ENCODE data around the gene MAN2B1.

Gene MAN2B1

GRCh38 chr19:12695096-12695495 lies 28.6 kb upstream of the MAN2B1 start:
- POLR2A ChIA-PET, result interaction anchor here (1.6 kb wide), 1 partner anchor 27 kb away, joined by 3 read pairs; no protein-coding TSS in a partner anchor
- CTCF ChIA-PET, result no interaction called here
- no peak for DNase-seq (ENCODE audit: extremely low spot score)
- no peak for TF ChIP-seq ELF4 (IDR thresholded peaks at IDR 0.05)
- no peak for TF ChIP-seq SUZ12 (IDR thresholded peaks at IDR 0.05)
- no peak for TF ChIP-seq NFRKB (IDR thresholded peaks at IDR 0.05)
- TF ChIP-seq ZNF384 (IDR thresholded peaks at IDR 0.05), result no peak
- no peak for TF ChIP-seq ARNT (IDR thresholded peaks at IDR 0.05)
- TF ChIP-seq FOXM1 (IDR thresholded peaks at IDR 0.05; ENCODE audit: borderline replicate concordance), result no peak
- no peak for TF ChIP-seq L3MBTL2 (conservative IDR thresholded peaks at IDR 0.05)
- no peak for TF ChIP-seq FOXA1 (IDR thresholded peaks at IDR 0.05)
- no peak for TF ChIP-seq PKNOX1 (IDR thresholded peaks at IDR 0.05)
- TF ChIP-seq CTBP1 (IDR thresholded peaks at IDR 0.05; ENCODE audit: borderline replicate concordance), result no peak
- no peak for TF ChIP-seq HDGF (IDR thresholded peaks at IDR 0.05; ENCODE audit: borderline replicate concordance)

- ChIA-PET POLR2A (no interaction called here), CTCF (no interaction called here)
- no peak for DNase-seq (ENCODE audit: extremely low spot score)
Measured at GRCh38 chr19:12694641-12695040, 28.1 kb upstream of the MAN2B1 start.

GRCh38 chr19:12692960-12693359 lies 26.4 kb upstream of the MAN2B1 start:
- POLR2A ChIA-PET, result interaction anchor here (1.3 kb wide), 1 partner anchor 12 kb away, joined by 3 read pairs; no protein-coding TSS in a partner anchor
- DNase-seq (ENCODE audit: extremely low spot score), result no peak
- CTCF ChIA-PET, result no interaction called here
- TF ChIP-seq SP1 (IDR thresholded peaks at IDR 0.05) (no peak), L3MBTL2 (conservative IDR thresholded peaks at IDR 0.05) (no peak), ARNT (IDR thresholded peaks at IDR 0.05) (no peak), LEF1 (IDR thresholded peaks at IDR 0.05; ENCODE audit: borderline replicate concordance) (no peak), FOXM1 (IDR thresholded peaks at IDR 0.05; ENCODE audit: borderline replicate concordance) (no peak), TARDBP (IDR thresholded peaks at IDR 0.05) (no peak), FOXK2 (IDR thresholded peaks at IDR 0.05) (no peak), ZNF384 (IDR thresholded peaks at IDR 0.05) (no peak), CTBP1 (IDR thresholded peaks at IDR 0.05; ENCODE audit: borderline replicate concordance) (no peak), FOXA1 (IDR thresholded peaks at IDR 0.05) (no peak), PKNOX1 (IDR thresholded peaks at IDR 0.05) (no peak), ELF4 (IDR thresholded peaks at IDR 0.05) (no peak), NFRKB (IDR thresholded peaks at IDR 0.05) (no peak), SUZ12 (IDR thresholded peaks at IDR 0.05) (no peak), BHLHE40 (IDR thresholded peaks at IDR 0.05; ENCODE audit: borderline replicate concordance) (no peak), HDGF (IDR thresholded peaks at IDR 0.05; ENCODE audit: borderline replicate concordance) (no peak)

More at GRCh38 chr19:12694641-12695040, 28.1 kb upstream of the MAN2B1 start:
- TF ChIP-seq LEF1 (IDR thresholded peaks at IDR 0.05; ENCODE audit: borderline replicate concordance) (no peak), NFRKB (IDR thresholded peaks at IDR 0.05) (no peak), CTBP1 (IDR thresholded peaks at IDR 0.05; ENCODE audit: borderline replicate concordance) (no peak), HDGF (IDR thresholded peaks at IDR 0.05; ENCODE audit: borderline replicate concordance) (no peak), FOXA1 (IDR thresholded peaks at IDR 0.05) (no peak), FOXK2 (IDR thresholded peaks at IDR 0.05) (no peak), ELF4 (IDR thresholded peaks at IDR 0.05) (no peak), FOXM1 (IDR thresholded peaks at IDR 0.05; ENCODE audit: borderline replicate concordance) (no peak), ZNF384 (IDR thresholded peaks at IDR 0.05) (no peak), SP1 (IDR thresholded peaks at IDR 0.05) (no peak), SUZ12 (IDR thresholded peaks at IDR 0.05) (no peak), L3MBTL2 (conservative IDR thresholded peaks at IDR 0.05) (no peak), PKNOX1 (IDR thresholded peaks at IDR 0.05) (no peak), ARNT (IDR thresholded peaks at IDR 0.05) (no peak), BHLHE40 (IDR thresholded peaks at IDR 0.05; ENCODE audit: borderline replicate concordance) (no peak), TARDBP (IDR thresholded peaks at IDR 0.05) (no peak)

- ChIA-PET CTCF (no interaction called here), POLR2A (no interaction called here)
- no peak for DNase-seq (ENCODE audit: extremely low spot score)
- TF ChIP-seq BHLHE40 (IDR thresholded peaks at IDR 0.05; ENCODE audit: borderline replicate concordance) (no peak), ELF4 (IDR thresholded peaks at IDR 0.05) (no peak), TARDBP (IDR thresholded peaks at IDR 0.05) (no peak), SUZ12 (IDR thresholded peaks at IDR 0.05) (no peak), HDGF (IDR thresholded peaks at IDR 0.05; ENCODE audit: borderline replicate concordance) (no peak), LEF1 (IDR thresholded peaks at IDR 0.05; ENCODE audit: borderline replicate concordance) (no peak), NFRKB (IDR thresholded peaks at IDR 0.05) (no peak), L3MBTL2 (conservative IDR thresholded peaks at IDR 0.05) (no peak)
Measured at GRCh38 chr19:12689581-12690216, 23.2 kb upstream of the MAN2B1 start.

GRCh38 chr19:12689012-12689411 lies 22.5 kb upstream of the MAN2B1 start:
- CTCF ChIA-PET, result no interaction called here
- TF ChIP-seq SP1 (IDR thresholded peaks at IDR 0.05) (no peak), BHLHE40 (IDR thresholded peaks at IDR 0.05; ENCODE audit: borderline replicate concordance) (no peak), LEF1 (IDR thresholded peaks at IDR 0.05; ENCODE audit: borderline replicate concordance) (no peak), ARNT (IDR thresholded peaks at IDR 0.05) (no peak), FOXK2 (IDR thresholded peaks at IDR 0.05) (no peak), SUZ12 (IDR thresholded peaks at IDR 0.05) (no peak), CTBP1 (IDR thresholded peaks at IDR 0.05; ENCODE audit: borderline replicate concordance) (no peak), ELF4 (IDR thresholded peaks at IDR 0.05) (no peak)
- POLR2A ChIA-PET, result no interaction called here
- no peak for DNase-seq (ENCODE audit: extremely low spot score)

Measured in HEK293T (cell line).